ENCODE results near the gene MOB3B.

- TF ChIP-seq POLR2AphosphoS5 (IDR thresholded peaks at IDR 0.05; ENCODE audit: low read depth, low read length) = no peak
- no peak for TF ChIP-seq REST (IDR thresholded peaks at IDR 0.05; ENCODE audit: insufficient read depth in 1 of 2, low read depth in 2 of 2, low read length in 2 of 2)
- no peak for TF ChIP-seq TAF1 (IDR thresholded peaks at IDR 0.05; ENCODE audit: borderline replicate concordance, insufficient read depth, low read length)
- no peak for TF ChIP-seq FOXP2 (optimal IDR thresholded peaks at IDR 0.05; ENCODE audit: borderline replicate concordance, extremely low read depth, extremely low read length, insufficient read depth)
- TF ChIP-seq SIN3A (IDR thresholded peaks at IDR 0.05; ENCODE audit: borderline replicate concordance, insufficient read depth, low read length) = no peak
These were observed 25.4 kb downstream of the MOB3B start for GRCh38 chr9:27504259-27504658.

Measured in PFSK-1 (cell line).